Endodermal cell (in vitro differentiated cells): Measurements from ENCODE around the gene SUPT5H. TPM values are rescaled to one million over a fixed set of nuclear protein-coding genes. Genes with fewer than 3 reads are reported as not detected.

ENCODE experiments used
- DNase-seq: peaks from one replicate; pipeline ENCODE4 v3.0.0-alpha.2; 2017
- H3K27ac ChIP-seq: 2 replicates; pipeline ENCODE4 v1.5.1; 2013; ENCODE audit warnings: mild to moderate bottlenecking, low read depth, low read length, moderate library complexity
- H3K27me3 ChIP-seq: 2 replicates; pipeline ENCODE4 v1.6.1; 2013; ENCODE audit warnings: mild to moderate bottlenecking, low read length, moderate library complexity; ENCODE audit not compliant: insufficient read depth, control insufficient read depth, poor library complexity, severe bottlenecking
- H3K36me3 ChIP-seq: 2 replicates; pipeline ENCODE4 v1.7.0; 2013; ENCODE audit warnings: mild to moderate bottlenecking, low read length, moderate library complexity; ENCODE audit not compliant: control insufficient read depth, insufficient read depth
- H3K4me1 ChIP-seq: one replicate; pipeline ENCODE4 v1.7.0; 2013; ENCODE audit warnings: low read length; ENCODE audit not compliant: control insufficient read depth, insufficient read depth
- H3K4me3 ChIP-seq: 2 replicates; pipeline ENCODE4 v1.5.1; 2013; ENCODE audit warnings: mild to moderate bottlenecking, low read length, moderate library complexity
- H3K9ac ChIP-seq: 2 replicates; pipeline ENCODE4 v1.6.1; 2013; ENCODE audit warnings: mild to moderate bottlenecking, low read length, moderate library complexity; ENCODE audit not compliant: poor library complexity, severe bottlenecking; ENCODE audit errors: extremely low read depth
- H3K9me3 ChIP-seq: 2 replicates; pipeline ENCODE4 v1.6.1; 2013; ENCODE audit warnings: mild to moderate bottlenecking, low read length, moderate library complexity; ENCODE audit not compliant: control insufficient read depth
- H3K27ac Mint-ChIP-seq: 2 replicates; pipeline ENCODE4 v1.8.0; 2020; ENCODE audit warnings: mixed read lengths
- H3K27me3 Mint-ChIP-seq: 2 replicates; pipeline ENCODE4 v1.8.0; 2021; ENCODE audit warnings: mild to moderate bottlenecking, mixed read lengths; ENCODE audit not compliant: insufficient read depth
- H3K36me3 Mint-ChIP-seq: 2 replicates; pipeline ENCODE4 v1.8.0; 2020; ENCODE audit warnings: low read depth, mixed read lengths
- H3K4me1 Mint-ChIP-seq: 2 replicates; pipeline ENCODE4 v1.8.0; 2020; ENCODE audit warnings: mixed read lengths
- H3K4me3 Mint-ChIP-seq: 2 replicates; pipeline ENCODE4 v1.8.0; 2020; ENCODE audit warnings: mild to moderate bottlenecking, moderate library complexity, mixed read lengths
- H3K9me3 Mint-ChIP-seq: 2 replicates; pipeline ENCODE4 v1.8.0; 2020; ENCODE audit warnings: mild to moderate bottlenecking, mixed read lengths
- CTCF ChIP-seq: fragments of 200-600 bp; sonication (generic); conservative IDR thresholded peaks from 2 replicates; pipeline ENCODE4 v1.5.0; 2021; ENCODE audit warnings: antibody characterized with exemption, mild to moderate bottlenecking
- WGBS, 2 experiments: methylation state at CpG; one replicate each; pipeline versions ENCODE4 v1.1.5 to v1.1.7; 2013; ENCODE audit warnings: missing lambda C conversion rate in 2 of 2, mixed read lengths in 1 of 2; ENCODE audit not compliant: insufficient coverage in 1 of 2, insufficient read length in 1 of 2; 5-methylcytosine and 5-hydroxymethylcytosine counted together
- microRNA-seq: library from miRNA; unstranded; fragments of <30 nt; microRNA quantifications from one replicate; pipeline ENCODE4 v1.2.0, GENCODE V29; 2020; ENCODE audit warnings: borderline microRNAs expressed
- total RNA-seq, 2 donors: library from RNA; stranded (reverse); fragmentation: NEBNext Ultra II Directional in 1 of 2; extraction: Animal tissue kit (Norgen Biotek cat#: 25700) in 1 of 2; gene quantifications; 2 replicates in 1 of 2; 3 replicates in 1 of 2; pipeline ENCODE4 v1.2.1, GENCODE V29; 2021

SUPT5H gene
- total RNA-seq, 2 donors from 2014 or later, result 130 to 139 TPM

DNA sequence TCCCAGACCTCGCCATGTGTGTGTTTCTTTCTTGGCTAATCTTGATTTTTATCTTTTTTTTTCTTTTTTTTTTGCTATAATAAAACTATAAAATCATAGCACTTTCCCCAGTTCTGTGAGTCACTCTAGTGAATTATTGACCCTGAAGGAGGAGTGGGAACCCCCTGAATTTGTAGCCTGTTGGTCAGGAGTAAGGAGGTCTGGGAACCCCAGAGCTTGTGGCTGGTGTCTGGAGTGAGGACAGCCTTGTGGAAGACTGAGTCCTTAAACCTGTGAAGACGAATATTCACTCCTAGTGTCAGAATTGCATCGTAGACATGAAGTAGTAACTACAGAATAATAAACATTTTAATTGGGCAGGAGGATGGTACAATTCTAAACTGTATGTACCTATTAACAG, 79.8 kb downstream of the SUPT5H start:
- H3K9me3 ChIP-seq, result no peaks in the 10 kb centered on the region
- Mint-ChIP-seq H3K27ac (no peak overlapping the region), H3K4me1 (no peaks in the 10 kb centered on the region), H3K4me3 (no peak overlapping the region), H3K27me3 (no peaks in the 10 kb centered on the region), H3K36me3 (peaks cover 26% of the 10 kb centered on the region), H3K9me3 (no peaks in the 10 kb centered on the region)
- H3K36me3 ChIP-seq, result peaks cover 3% of the 10 kb centered on the region
- WGBS, 2 experiments, result 97% methylated on average over 3 of the region's 3 CpGs; no CpG with 5 or more reads in 1 of the 2 experiments
- H3K9ac ChIP-seq, result no peak overlapping the region
- H3K27me3 ChIP-seq, result no peaks in the 10 kb centered on the region
- no peak for DNase-seq
- no peak overlapping the region for H3K27ac ChIP-seq
- TF ChIP-seq CTCF, result no peak
- H3K4me3 ChIP-seq, result no peak overlapping the region
- no peaks in the 10 kb centered on the region for H3K4me1 ChIP-seq

Small RNAs within 50 kb of the gene (microRNA-seq; reads per million reads assigned to microRNA genes)
- gene MIR4530, result not detected

Other genes with a start within 250 kb of the SUPT5H start
- gene NCCRP1, start 248.6 kb upstream of the SUPT5H start, total RNA-seq, result under 1 TPM; 0.40 to 0.53 TPM
- gene SYCN, start 241.3 kb upstream of the SUPT5H start, total RNA-seq, result not detected
- gene IFNL3, start 200.6 kb upstream of the SUPT5H start, total RNA-seq, result not detected
- not detected for gene IFNL4, start 196.7 kb upstream of the SUPT5H start, total RNA-seq
- not detected for gene IFNL2, start 177.2 kb upstream of the SUPT5H start, total RNA-seq
- gene IFNL1, start 149.2 kb upstream of the SUPT5H start, total RNA-seq, result not detected
- gene LRFN1, start 124.7 kb upstream of the SUPT5H start, total RNA-seq, result 1 to 10 TPM; 1.5 to 4.0 TPM
- not detected for gene GMFG, start 109.5 kb upstream of the SUPT5H start, total RNA-seq
- 100 to 1,000 TPM; 155 to 159 TPM for gene SAMD4B, start 103.2 kb upstream of the SUPT5H start, total RNA-seq
- gene PAF1, start 54.5 kb upstream of the SUPT5H start, total RNA-seq, result 10 to 100 TPM; 28.4 to 28.8 TPM
- gene MED29, start 54.2 kb upstream of the SUPT5H start, total RNA-seq, result 10 to 100 TPM; 32.6 to 38.9 TPM
- 10 to 100 TPM; 16.1 to 23.4 TPM for gene ZFP36, start 38.7 kb upstream of the SUPT5H start, total RNA-seq
- 100 to 1,000 TPM; 127 to 160 TPM for gene PLEKHG2, start 32.9 kb upstream of the SUPT5H start, total RNA-seq
- gene RPS16, start 9.6 kb upstream of the SUPT5H start, total RNA-seq, result 1,000 to 10,000 TPM; 1,674 to 1,990 TPM
- 10 to 100 TPM; 87.8 to 94.6 TPM for gene TIMM50, start 35.3 kb downstream of the SUPT5H start, total RNA-seq
- gene DLL3, start 53.4 kb downstream of the SUPT5H start, total RNA-seq, result 1 to 10 TPM; 2.0 to 4.3 TPM
- 10 to 100 TPM in 1 of 2 donors, 1 to 10 TPM in 1; 8.7 to 15.3 TPM for gene SELENOV, start 69.6 kb downstream of the SUPT5H start, total RNA-seq
- gene EID2B, start 87.3 kb downstream of the SUPT5H start, total RNA-seq, result 1 to 10 TPM; 1.2 to 3.8 TPM
- 10 to 100 TPM; 24.0 to 29.7 TPM for gene EID2, start 94.6 kb downstream of the SUPT5H start, total RNA-seq
- not detected for gene LGALS13, start 156.9 kb downstream of the SUPT5H start, total RNA-seq
- gene LGALS16, start 210.3 kb downstream of the SUPT5H start, total RNA-seq, result not detected